PC-9 (cell line): ENCODE measurements around the gene CRTC3. TPM values are rescaled to one million over a fixed set of nuclear protein-coding genes. Genes with fewer than 3 reads are reported as not detected.
A peak's percentile ranks its signal among the peaks of the same experiment; 100 is the strongest.
"Not testable (repeated sequence)": the region's sequence is repeated elsewhere in the genome, so short reads cannot be mapped to it uniquely, and the experiment has no call there.

Experiments used
- BruUV-seq: library from RNA; stranded (reverse); fragments of 400-500 nt; replicated peaks from 2 replicates; lab custom pipeline; 2021; lab: Mats Ljungman, UMichigan
- CTCF ChIA-PET: fragments of 300-600 bp; sonication (Branson Sonifier 250); formaldehyde crosslinking; loops from one replicate; lab custom pipeline; 2022; ENCODE audit warnings: antibody characterized with exemption; lab: Charles Lee
- POLR2A ChIA-PET: fragments of 300-600 bp; sonication (Branson Sonifier 250); formaldehyde crosslinking; loops from one replicate; lab custom pipeline; 2022; ENCODE audit warnings: antibody characterized with exemption; ENCODE audit not compliant: unreplicated experiment; lab: Charles Lee
- DNase-seq, 2 experiments: peaks; one replicate each; pipeline versions ENCODE4 v3.0.0 to v3.0.0-alpha.2; 2015 to 2022; ENCODE audit warnings: mixed read lengths in 1 of 2
- H2AFZ ChIP-seq: fragments of 200-600 bp; sonication (generic); 2 replicates; pipeline ENCODE4 v1.8.1; 2017; ENCODE audit warnings: antibody characterized with exemption
- H3F3A ChIP-seq: fragments of 200-600 bp; sonication (generic); 2 replicates; pipeline ENCODE4 v1.8.1; 2017; ENCODE audit warnings: antibody characterized with exemption, mild to moderate bottlenecking, low read depth; ENCODE audit not compliant: insufficient read depth
- H3K27ac ChIP-seq: fragments of 200-600 bp; sonication (generic); 2 replicates; pipeline ENCODE4 v1.6.1; 2016; ENCODE audit warnings: mixed run types
- H3K27me3 ChIP-seq: fragments of 200-600 bp; sonication (generic); 2 replicates; pipeline ENCODE4 v1.6.1; 2016; ENCODE audit warnings: low read depth, mixed run types; ENCODE audit not compliant: insufficient read depth
- H3K36me3 ChIP-seq: fragments of 200-600 bp; sonication (generic); 2 replicates; pipeline ENCODE4 v1.6.1; 2016; ENCODE audit warnings: low read depth, mixed run types
- H3K4me1 ChIP-seq: fragments of 200-600 bp; sonication (generic); replicated peaks from 2 replicates; pipeline ENCODE4 v1.6.1; 2016; ENCODE audit warnings: mixed run types; ENCODE audit not compliant: insufficient read depth
- H3K4me2 ChIP-seq: fragments of 200-600 bp; sonication (generic); 2 replicates; pipeline ENCODE4 v1.6.1; 2017; ENCODE audit warnings: mixed run types
- H3K4me3 ChIP-seq: fragments of 200-600 bp; sonication (generic); 2 replicates; pipeline ENCODE4 v1.6.1; 2016; ENCODE audit warnings: mixed run types
- H3K79me2 ChIP-seq: fragments of 200-600 bp; sonication (generic); 2 replicates; pipeline ENCODE4 v1.6.1; 2017; ENCODE audit warnings: low read depth, mixed run types
- H3K9me2 ChIP-seq: fragments of 200-600 bp; sonication (generic); 2 replicates; pipeline ENCODE4 v1.8.1; 2017; ENCODE audit warnings: mild to moderate bottlenecking; ENCODE audit not compliant: insufficient read depth
- H3K9me3 ChIP-seq: fragments of 200-600 bp; sonication (generic); 2 replicates; pipeline ENCODE4 v1.8.1; 2016; ENCODE audit warnings: low read depth; ENCODE audit not compliant: insufficient read depth
- H4K20me1 ChIP-seq: fragments of 200-600 bp; sonication (generic); 2 replicates; pipeline ENCODE4 v1.8.1; 2017; ENCODE audit not compliant: insufficient read depth
- CTCF ChIP-seq: fragments of 200-600 bp; sonication (generic); conservative IDR thresholded peaks from 2 replicates; pipeline ENCODE4 v1.6.1; 2017; ENCODE audit warnings: mixed run types, antibody characterized with exemption, mild to moderate bottlenecking, moderate library complexity
- EZH2 ChIP-seq: fragments of 200-600 bp; sonication (generic); IDR thresholded peaks from 2 replicates; pipeline ENCODE4 v1.8.0; 2017; ENCODE audit warnings: antibody characterized with exemption, low read depth
- intact Hi-C: fragments of 100-400 bp; cut with micrococcal nuclease; formaldehyde crosslinking; loops from one replicate; pipeline ENCODE4 v1.10.0; 2022; ENCODE audit not compliant: unreplicated experiment
- total RNA-seq: library from RNA; stranded (reverse); gene quantifications from 2 replicates; pipeline ENCODE4 v1.2.3, GENCODE V29; 2021

The CRTC3 gene
- total RNA-seq, 1 experiment from 2014 or later, result 18.6 TPM

- ChIA-PET POLR2A (no interaction called here), CTCF (interaction anchor here (0.6 kb wide), 1 partner anchor 8 kb away, joined by 13 read pairs; no protein-coding TSS in a partner anchor)
- H3K9me2 ChIP-seq, result no peaks in the 10 kb centered on the region
- H3K9me3 ChIP-seq, result no peaks in the 10 kb centered on the region
- no peak overlapping the region for H3K4me2 ChIP-seq
- DNase-seq, result no peak
- no peaks in the 10 kb centered on the region for H3K27me3 ChIP-seq
- H3K36me3 ChIP-seq, result no peaks in the 10 kb centered on the region
- intact Hi-C loops, result no loop called here
- peak overlapping the region; percentile 20; the same call in 1 of the 2 replicates for H3K27ac ChIP-seq
- TF ChIP-seq CTCF, result no peak
- no peak for TF ChIP-seq EZH2
- H3F3A ChIP-seq, result peaks cover 36% of the 10 kb centered on the region
- no peak overlapping the region for H3K4me3 ChIP-seq
- no TSS peak for BruUV-seq
- H4K20me1 ChIP-seq, result no peaks in the 10 kb centered on the region
- peaks cover 28% of the 10 kb centered on the region for H3K4me1 ChIP-seq
- no peaks in the 10 kb centered on the region for H3K79me2 ChIP-seq
- no peak overlapping the region for H2AFZ ChIP-seq
These were observed 9.4 kb upstream of the CRTC3 start for GRCh38 chr15:90520365-90520764.

- Histone ChIP-seq H3K9me3 (no peaks in the 10 kb centered on the region), H3K9me2 (no peaks in the 10 kb centered on the region), H3K27me3 (no peaks in the 10 kb centered on the region), H4K20me1 (no peaks in the 10 kb centered on the region), H3K4me1 (peaks cover 28% of the 10 kb centered on the region), H3K36me3 (no peaks in the 10 kb centered on the region), H3K4me2 (no peak overlapping the region), H3K4me3 (no peak overlapping the region), H3F3A (peaks cover 44% of the 10 kb centered on the region), H3K79me2 (no peaks in the 10 kb centered on the region), H2AFZ (no peak overlapping the region), H3K27ac (peak overlapping the region; percentile 54)
- DNase-seq, result peak in 1 of 2 experiments; percentile 39
- intact Hi-C loops, result no loop called here
- ChIA-PET POLR2A (no interaction called here), CTCF (no interaction called here)
- no TSS peak for BruUV-seq
- no peak for TF ChIP-seq EZH2
These were observed 6.3 kb upstream of the CRTC3 start for GRCh38 chr15:90523373-90523772.

GRCh38 chr15:90524018-90524803 is 5.5 kb upstream of the CRTC3 start:
- POLR2A ChIA-PET, result interaction anchor here (0.6 to 0.7 kb wide), 2 partner anchors 173 to 493 kb away, joined by 3 read pairs; no protein-coding TSS in a partner anchor
- DNase-seq, result peak in 1 of 2 experiments; percentile 49
- H2AFZ ChIP-seq, H3K27me3 ChIP-seq, CTCF ChIA-PET, intact Hi-C loops, H3K79me2 ChIP-seq, H3K4me3 ChIP-seq, H3K36me3 ChIP-seq, H3K9me2 ChIP-seq, H4K20me1 ChIP-seq, H3K4me2 ChIP-seq, BruUV-seq, H3K9me3 ChIP-seq: not testable (repeated sequence)
- H3K4me1 ChIP-seq, result peaks cover 30% of the 10 kb centered on the region
- peak overlapping the region; percentile 54; the same call in 1 of the 2 replicates for H3K27ac ChIP-seq
- H3F3A ChIP-seq, result peaks cover 40% of the 10 kb centered on the region

- Histone ChIP-seq H3K27ac (no peak overlapping the region), H3F3A (peaks cover 10% of the 10 kb centered on the region; the same call in 1 of the 2 replicates)
These were observed 732 bp upstream of the CRTC3 start for GRCh38 chr15:90529011-90529370.

More at GRCh38 chr15:90529011-90529370, 732 bp upstream of the CRTC3 start:
- no TSS peak for BruUV-seq
- intact Hi-C loops, result no loop called here
- ChIA-PET POLR2A (interaction anchor here (0.6 kb wide), 1 partner anchor 611 kb away, joined by 12 read pairs; no protein-coding TSS in a partner anchor), CTCF (interaction anchor here (0.6 kb wide), 1 partner anchor 1577 kb away, joined by 17 read pairs; no protein-coding TSS in a partner anchor)
- Histone ChIP-seq H2AFZ (peak overlapping the region; percentile 86), H3K9me2 (no peaks in the 10 kb centered on the region), H3K27me3 (no peaks in the 10 kb centered on the region), H3K4me2 (peak overlapping the region; percentile 81), H3K9me3 (no peaks in the 10 kb centered on the region), H3K4me1 (peaks cover 24% of the 10 kb centered on the region), H3K36me3 (no peaks in the 10 kb centered on the region), H3K4me3 (peak overlapping the region; percentile 61; the same call in 1 of the 2 replicates), H3K79me2 (peaks cover 33% of the 10 kb centered on the region), H4K20me1 (0 out of 2 replicates have a peak, but pooled peaks cover 4% of the 10 kb centered on the region)
- no peak for DNase-seq
- TF ChIP-seq EZH2 (no peak), CTCF (no peak)
